ENCODE results near the gene ARID5B.

ARID5B gene

GRCh38 chr10:62038609-62039190 is 137.2 kb downstream of the ARID5B start:
- no peak for DNase-seq

- DNase-seq = no peak
Observed at GRCh38 chr10:62039954-62040353, 138.5 kb downstream of the ARID5B start.

GRCh38 chr10:62040881-62041280 is 139.4 kb downstream of the ARID5B start:
- no peak for DNase-seq

- DNase-seq = no peak
Observed at GRCh38 chr10:62043421-62044021, 142.0 kb downstream of the ARID5B start.

- no peak for DNase-seq
Observed at GRCh38 chr10:62044566-62044965, 143.1 kb downstream of the ARID5B start.

GRCh38 chr10:62045765-62046521 is 144.4 kb downstream of the ARID5B start:
- no peak for DNase-seq

- no peak for DNase-seq
Observed at GRCh38 chr10:62046522-62047227, 145.2 kb downstream of the ARID5B start.

- no peak for DNase-seq
Observed at GRCh38 chr10:62047228-62047892, 145.9 kb downstream of the ARID5B start.

- no peak for DNase-seq
Observed at GRCh38 chr10:62047960-62048383, 146.5 kb downstream of the ARID5B start.

- no peak for DNase-seq
Observed at GRCh38 chr10:62048470-62048869, 147.0 kb downstream of the ARID5B start.

GRCh38 chr10:62048919-62049623 is 147.6 kb downstream of the ARID5B start:
- peak; percentile 4 for DNase-seq

- DNase-seq = no peak
Observed at GRCh38 chr10:62049624-62050345, 148.3 kb downstream of the ARID5B start.

- no peak for DNase-seq
Observed at GRCh38 chr10:62050346-62050892, 148.9 kb downstream of the ARID5B start.

- DNase-seq = no peak
Observed at GRCh38 chr10:62050893-62051433, 149.5 kb downstream of the ARID5B start.

GRCh38 chr10:62052276-62052675 is 150.8 kb downstream of the ARID5B start:
- no peak for DNase-seq

GRCh38 chr10:62053860-62054259 is 152.4 kb downstream of the ARID5B start:
- no peak for DNase-seq

GRCh38 chr10:62054408-62054807 is 152.9 kb downstream of the ARID5B start:
- no peak for DNase-seq

GRCh38 chr10:62054830-62055229 is 153.3 kb downstream of the ARID5B start:
- DNase-seq = no peak

- DNase-seq = no peak
Observed at GRCh38 chr10:62056219-62056618, 154.7 kb downstream of the ARID5B start.

GRCh38 chr10:62056698-62057097 is 155.2 kb downstream of the ARID5B start:
- no peak for DNase-seq

GRCh38 chr10:62057359-62057758 is 155.9 kb downstream of the ARID5B start:
- DNase-seq = no peak
